Thoracic aorta (tissue), 2 donors: ENCODE measurements around the gene CIAO2A. TPM values are rescaled to one million over a fixed set of nuclear protein-coding genes. Genes with fewer than 3 reads are reported as not detected.
A peak's percentile ranks its signal among the peaks of the same experiment; 100 is the strongest.

ENCODE experiments used
- ATAC-seq: fragments of 150-250 bp; one replicate; pipeline ENCODE4 v1.8.0; 2017; ENCODE audit warnings: low read depth; ENCODE audit not compliant: insufficient number of reproducible peaks, low FRiP score
- DNase-seq: peaks from one replicate; pipeline ENCODE4 v3.0.0-alpha.2; 2020; ENCODE audit warnings: low spot score
- H3K27ac ChIP-seq, 2 donors: fragments of 200-600 bp; sonication (generic); 1 replicate in 1 of 2; 2 replicates in 1 of 2; pipeline ENCODE4 v1.5.1; 2016; ENCODE audit warnings: mild to moderate bottlenecking in 2 of 2, moderate library complexity in 2 of 2
- H3K27me3 ChIP-seq: fragments of 200-600 bp; sonication (generic); replicated peaks from 2 replicates; pipeline ENCODE4 v1.6.0; 2016; ENCODE audit warnings: mild to moderate bottlenecking; ENCODE audit not compliant: insufficient read depth
- H3K36me3 ChIP-seq: fragments of 200-600 bp; sonication (generic); one replicate; pipeline ENCODE4 v1.5.1; 2016
- H3K4me1 ChIP-seq, 2 donors: fragments of 200-600 bp; sonication (generic); 1 replicate in 1 of 2; 2 replicates in 1 of 2; pipeline versions ENCODE4 v1.5.1 to v1.6.0; 2016; ENCODE audit warnings: low read depth in 2 of 2, mild to moderate bottlenecking in 1 of 2; ENCODE audit not compliant: control insufficient read depth in 1 of 2
- H3K4me3 ChIP-seq: fragments of 200-600 bp; sonication (generic); 2 replicates; pipeline ENCODE4 v1.5.1; 2016; ENCODE audit warnings: mild to moderate bottlenecking
- H3K9me3 ChIP-seq: fragments of 200-600 bp; sonication (generic); 2 replicates; pipeline ENCODE4 v1.5.1; 2016
- CTCF ChIP-seq: fragments of 200-600 bp; sonication (generic); IDR thresholded peaks from one replicate; pipeline ENCODE4 v1.5.1; 2019; ENCODE audit warnings: antibody characterized with exemption
- total RNA-seq, 2 donors: library from RNA; depleted of rRNA; stranded (reverse); fragments of >200 nt; gene quantifications; one replicate each; pipeline versions ENCODE4 v1.1.0 to v1.2.3, GENCODE V29; 2016

Gene CIAO2A
- total RNA-seq, 2 donors from 2014 or later = 16.9 to 24.4 TPM

- no peaks in the 10 kb centered on the region for H3K36me3 ChIP-seq
- ATAC-seq (no peak), DNase-seq (no peak)
- peaks cover 5 to 12% of the 10 kb centered on the region in 2 donors for H3K4me1 ChIP-seq
- no peak overlapping the region for H3K4me3 ChIP-seq
- no peaks in the 10 kb centered on the region for H3K9me3 ChIP-seq
- H3K27ac ChIP-seq = no peak overlapping the region
- no peak for TF ChIP-seq CTCF
- no peaks in the 10 kb centered on the region for H3K27me3 ChIP-seq
These were observed 43.2 kb downstream of the CIAO2A start for GRCh38 chr15:64050281-64051092.

- H3K9me3 ChIP-seq = no peaks in the 10 kb centered on the region
- H3K27ac ChIP-seq = no peak overlapping the region
- no peaks in the 10 kb centered on the region for H3K36me3 ChIP-seq
- TF ChIP-seq CTCF = no peak
- no peaks in the 10 kb centered on the region for H3K27me3 ChIP-seq
- H3K4me1 ChIP-seq = peaks cover 5 to 12% of the 10 kb centered on the region in 2 donors
- no peak overlapping the region for H3K4me3 ChIP-seq
- no peak for ATAC-seq
- DNase-seq = no peak
These were observed 44.7 kb downstream of the CIAO2A start for GRCh38 chr15:64048781-64049460.

GRCh38 chr15:64046421-64047153 lies 47.1 kb downstream of the CIAO2A start, which contains the start of gene DAPK2:
Gene DAPK2 (minus strand): TSS chr15:64046485. CDS start chr15:64040261, 6,224 bp downstream.
- peak; percentile 44 for ATAC-seq
- peak; percentile 60 for TF ChIP-seq CTCF
- H3K4me3 ChIP-seq = peak within 1 kb of the TSS; percentile 72
- no peaks in the 10 kb centered on the region for H3K27me3 ChIP-seq
- H3K36me3 ChIP-seq = no peaks in the 10 kb centered on the region
- no peaks in the 10 kb centered on the region for H3K9me3 ChIP-seq
- H3K27ac ChIP-seq = no peak within 1 kb of the TSS
- H3K4me1 ChIP-seq = peaks cover 5 to 12% of the 10 kb centered on the region in 2 donors
- DNase-seq = no peak

GRCh38 chr15:64045774-64046420 lies 47.7 kb downstream of the CIAO2A start:
- Histone ChIP-seq H3K27ac (no peak overlapping the region), H3K4me1 (peaks cover 5 to 12% of the 10 kb centered on the region in 2 donors), H3K9me3 (no peaks in the 10 kb centered on the region), H3K36me3 (no peaks in the 10 kb centered on the region), H3K4me3 (peak overlapping the region; percentile 72), H3K27me3 (no peaks in the 10 kb centered on the region)
- DNase-seq (no peak), ATAC-seq (no peak)
- no peak for TF ChIP-seq CTCF
